ENCODE data around the gene THAP4. TPM values are rescaled to one million over a fixed set of nuclear protein-coding genes. Genes with fewer than 3 reads are reported as not detected.
"Not testable (repeated sequence)": the region's sequence is repeated elsewhere in the genome, so short reads cannot be mapped to it uniquely, and the experiment has no call there.

THAP4 gene
- total RNA-seq, 1 donor from 2014 or later, result 34.2 TPM

- intact Hi-C loops (cut with micrococcal nuclease), result no loop called here
These were observed 70.5 kb downstream of the THAP4 start for GRCh38 chr2:241566468-241566867.

- intact Hi-C loops (cut with micrococcal nuclease), result not testable (repeated sequence)
These were observed 70.9 kb downstream of the THAP4 start for GRCh38 chr2:241566021-241566420.

- intact Hi-C loops (cut with micrococcal nuclease), result no loop called here
These were observed 71.5 kb downstream of the THAP4 start for GRCh38 chr2:241565411-241565810.

GRCh38 chr2:241564596-241565410, 72.2 kb downstream of the THAP4 start:
- intact Hi-C loops (cut with micrococcal nuclease), result no loop called here

GRCh38 chr2:241563981-241564595, 72.9 kb downstream of the THAP4 start:
- intact Hi-C loops (cut with micrococcal nuclease), result no loop called here

GRCh38 chr2:241563571-241563980, 73.4 kb downstream of the THAP4 start:
- intact Hi-C loops (cut with micrococcal nuclease), result no loop called here

GRCh38 chr2:241563031-241563507, 73.9 kb downstream of the THAP4 start:
- intact Hi-C loops (cut with micrococcal nuclease), result no loop called here

- intact Hi-C loops (cut with micrococcal nuclease), result loop anchor here (1.0 kb wide), 1 partner anchor 29 kb away; no protein-coding TSS in a partner anchor
These were observed 74.6 kb downstream of the THAP4 start for GRCh38 chr2:241562269-241562891.

GRCh38 chr2:241561832-241562231, 75.1 kb downstream of the THAP4 start:
- intact Hi-C loops (cut with micrococcal nuclease), result loop anchor here (1.0 kb wide), 1 partner anchor 29 kb away; no protein-coding TSS in a partner anchor

GRCh38 chr2:241560883-241561474, 76.0 kb downstream of the THAP4 start:
- intact Hi-C loops (cut with micrococcal nuclease), result no loop called here

GRCh38 chr2:241560162-241560882, 76.6 kb downstream of the THAP4 start:
- intact Hi-C loops (cut with micrococcal nuclease), result no loop called here

- intact Hi-C loops (cut with micrococcal nuclease), result no loop called here
These were observed 77.4 kb downstream of the THAP4 start for GRCh38 chr2:241559323-241560161.

- intact Hi-C loops (cut with micrococcal nuclease), result no loop called here
These were observed 78.2 kb downstream of the THAP4 start, which contains the start of gene BOK for GRCh38 chr2:241558532-241559322. TSS of gene BOK (plus strand) at chr2:241558745. CDS start at chr2:241559484, 739 bp downstream.

- intact Hi-C loops (cut with micrococcal nuclease), result no loop called here
These were observed 80.2 kb downstream of the THAP4 start for GRCh38 chr2:241556746-241557145.

GRCh38 chr2:241555711-241556110, 81.2 kb downstream of the THAP4 start:
- intact Hi-C loops (cut with micrococcal nuclease), result no loop called here

GRCh38 chr2:241554610-241555322, 82.2 kb downstream of the THAP4 start:
- intact Hi-C loops (cut with micrococcal nuclease), result no loop called here

GRCh38 chr2:241553981-241554380, 83.0 kb downstream of the THAP4 start:
- intact Hi-C loops (cut with micrococcal nuclease), result no loop called here

GRCh38 chr2:241553512-241553830, 83.5 kb downstream of the THAP4 start:
- intact Hi-C loops (cut with micrococcal nuclease), result no loop called here

All from T-helper 1 cell treated with Interleukin-12 subunit alpha and Interleukin-12 subunit beta and Interleukin-4 antibody, amounts not matched to agents 30 ng/mL and 1 ng/mL, for 36 hours (primary cell).